GM04503 (cell line): ENCODE measurements around the gene ZNF428.

Source experiments
- DNase-seq: peaks from one replicate; pipeline ENCODE4 v3.0.0-alpha.2; 2012; ENCODE audit warnings: low read depth

ZNF428 gene

DNA sequence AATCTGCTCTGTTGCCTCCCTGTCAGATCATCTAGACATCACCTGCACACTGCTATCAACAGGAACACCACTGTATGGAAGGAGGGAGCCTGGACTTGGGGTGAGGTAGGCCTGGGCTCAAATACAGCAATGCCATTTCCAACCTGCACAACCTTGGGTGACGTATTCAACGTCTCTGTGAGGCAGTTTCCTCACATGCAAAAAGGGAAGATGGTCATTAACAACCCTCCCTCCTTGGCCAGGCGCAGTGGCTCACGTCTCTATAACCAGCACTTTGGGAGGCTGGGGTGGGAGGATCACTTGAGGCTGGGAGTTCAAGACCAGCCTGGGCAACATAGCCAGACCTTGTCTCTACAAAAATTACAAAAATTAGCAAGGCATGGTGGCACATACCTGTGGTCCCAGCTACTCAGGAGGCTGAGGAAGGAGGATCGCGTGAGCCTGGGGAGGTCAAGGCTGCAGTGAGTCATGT, 57.2 kb downstream of the ZNF428 start:
- DNase-seq: no peak

DNA sequence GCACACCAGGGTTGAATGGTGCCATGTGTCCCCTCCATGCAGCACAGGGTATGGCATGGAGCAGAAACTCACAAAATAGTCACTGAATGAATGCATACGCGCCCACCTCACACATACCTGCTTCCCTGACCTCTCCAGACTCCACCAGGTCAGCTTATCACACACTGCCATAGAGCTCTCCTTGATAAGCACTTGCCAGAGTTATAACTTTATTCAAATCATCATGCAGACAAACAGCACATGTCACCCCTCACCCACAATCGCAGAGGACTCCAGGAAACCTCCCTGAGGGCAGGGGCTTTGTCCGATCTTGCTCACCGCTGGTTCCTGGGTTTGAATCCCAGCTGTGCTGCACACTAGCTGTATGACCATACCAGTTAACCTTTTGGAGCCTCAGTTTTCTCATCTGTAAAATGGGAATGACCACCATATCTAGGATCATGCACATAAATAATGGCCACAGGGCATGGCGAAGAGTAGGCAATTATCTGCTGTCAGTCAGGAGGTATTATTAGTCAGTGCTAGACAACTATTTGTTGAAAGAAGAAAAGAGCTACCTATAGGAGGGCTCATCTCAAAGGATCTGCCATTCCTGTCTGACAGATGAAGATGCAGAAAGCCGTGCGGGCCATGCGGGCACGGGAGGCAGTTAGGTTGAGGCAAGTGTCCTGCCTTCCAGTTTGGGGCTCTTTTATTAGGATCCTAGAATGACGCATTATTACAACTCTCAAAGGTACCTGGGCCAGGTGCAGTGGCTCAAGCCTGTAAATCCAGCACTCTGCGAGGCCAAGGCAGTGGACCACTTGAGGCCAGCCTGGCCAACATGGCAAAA, 58.1 kb downstream of the ZNF428 start:
- DNase-seq: no peak

DNA sequence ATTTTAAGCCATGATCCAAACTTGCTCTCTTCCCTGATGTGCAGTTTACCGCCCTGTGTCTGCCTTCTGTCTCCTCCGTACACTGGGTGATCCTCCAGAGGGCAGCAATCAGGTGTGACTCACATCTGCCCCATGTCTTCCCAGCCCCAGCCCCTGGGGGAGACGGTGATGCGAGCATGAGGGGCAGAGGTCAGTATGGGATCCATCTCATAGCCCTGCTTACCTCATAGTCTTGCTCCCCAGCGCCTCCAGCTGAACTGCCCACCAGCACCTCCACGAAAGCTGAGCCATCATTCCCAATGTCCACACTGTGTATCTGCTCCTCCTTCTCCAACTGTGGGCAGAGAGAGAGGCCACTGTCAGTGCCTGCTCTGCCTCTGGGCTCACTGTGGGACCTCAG, 58.7 kb downstream of the ZNF428 start:
- no peak for DNase-seq
